Uterus (tissue), 2 donors: ENCODE data around the gene AAGAB.

Source experiments
- POLR2A ChIP-seq, 2 donors: fragments of 450-650 bp; IDR thresholded peaks; one replicate each; pipeline ENCODE4 v1.6.1; 2016; ENCODE audit warnings: antibody characterized with exemption in 2 of 2, mild to moderate bottlenecking in 1 of 2, moderate library complexity in 1 of 2
- TF ChIP-seq, protein P1 (sequence below), 4 experiments: fragments of 200-600 bp in 2 of 4; fragments of 450-650 bp in 2 of 4; sonication (generic) in 2 of 4; IDR thresholded peaks; one replicate each; pipeline ENCODE4 v1.5.1; 2016 to 2019; ENCODE audit warnings: antibody characterized with exemption in 4 of 4, mild to moderate bottlenecking in 2 of 4, moderate library complexity in 1 of 4

DNA sequence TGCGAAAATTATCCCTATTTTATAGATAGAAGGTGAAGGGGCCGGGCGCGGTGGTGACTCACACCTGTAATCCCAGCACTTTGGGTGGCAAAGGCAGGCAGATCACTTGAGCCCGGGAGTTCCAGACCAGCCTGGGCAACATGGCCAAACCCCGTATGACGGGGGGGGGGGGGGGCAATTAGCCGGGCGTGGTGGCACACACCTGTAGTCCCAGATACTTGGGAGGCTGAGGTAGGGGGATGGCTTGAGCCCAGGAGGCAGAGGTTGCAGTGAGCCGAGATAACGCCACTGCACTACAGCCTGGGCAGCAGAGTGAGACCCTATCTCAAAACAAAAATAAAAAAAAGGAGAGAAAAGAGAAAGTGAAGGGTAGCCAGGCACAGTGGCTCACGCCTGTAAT, 1.4 kb downstream of the AAGAB start:
- TF ChIP-seq, protein P1, sequence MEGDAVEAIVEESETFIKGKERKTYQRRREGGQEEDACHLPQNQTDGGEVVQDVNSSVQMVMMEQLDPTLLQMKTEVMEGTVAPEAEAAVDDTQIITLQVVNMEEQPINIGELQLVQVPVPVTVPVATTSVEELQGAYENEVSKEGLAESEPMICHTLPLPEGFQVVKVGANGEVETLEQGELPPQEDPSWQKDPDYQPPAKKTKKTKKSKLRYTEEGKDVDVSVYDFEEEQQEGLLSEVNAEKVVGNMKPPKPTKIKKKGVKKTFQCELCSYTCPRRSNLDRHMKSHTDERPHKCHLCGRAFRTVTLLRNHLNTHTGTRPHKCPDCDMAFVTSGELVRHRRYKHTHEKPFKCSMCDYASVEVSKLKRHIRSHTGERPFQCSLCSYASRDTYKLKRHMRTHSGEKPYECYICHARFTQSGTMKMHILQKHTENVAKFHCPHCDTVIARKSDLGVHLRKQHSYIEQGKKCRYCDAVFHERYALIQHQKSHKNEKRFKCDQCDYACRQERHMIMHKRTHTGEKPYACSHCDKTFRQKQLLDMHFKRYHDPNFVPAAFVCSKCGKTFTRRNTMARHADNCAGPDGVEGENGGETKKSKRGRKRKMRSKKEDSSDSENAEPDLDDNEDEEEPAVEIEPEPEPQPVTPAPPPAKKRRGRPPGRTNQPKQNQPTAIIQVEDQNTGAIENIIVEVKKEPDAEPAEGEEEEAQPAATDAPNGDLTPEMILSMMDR (IDR thresholded peaks at IDR 0.05): no peak
- no peak for TF ChIP-seq POLR2A (IDR thresholded peaks at IDR 0.05)
